ENCODE measurements around the gene OXA1L. TPM values are rescaled to one million over a fixed set of nuclear protein-coding genes. Genes with fewer than 3 reads are reported as not detected.

The OXA1L gene
- total and polyA plus RNA-seq, 2 of the 13 experiments (the other 11 are each of a cell fraction or from before 2014, with no cell fraction given): 230 to 589 TPM

- TF ChIP-seq BCL6 (CRISPR knock-in tag; IDR thresholded peaks at IDR 0.05) (no peak), TSC22D2 (CRISPR knock-in tag; IDR thresholded peaks at IDR 0.05; ENCODE audit: borderline replicate concordance) (no peak), ZNF672 (CRISPR knock-in tag; IDR thresholded peaks at IDR 0.05) (no peak), ZNF205 (CRISPR knock-in tag; IDR thresholded peaks at IDR 0.05) (no peak), GMEB2 (CRISPR knock-in tag; IDR thresholded peaks at IDR 0.05; ENCODE audit: low read depth) (no peak), IKZF1 (IDR thresholded peaks at IDR 0.05) (no peak), HNF4A (CRISPR knock-in tag; IDR thresholded peaks at IDR 0.05) (peak; percentile 70), HMG20A (CRISPR knock-in tag; IDR thresholded peaks at IDR 0.05; ENCODE audit: borderline replicate concordance) (0 out of 2 replicates have a peak, but pooled peaks have one; percentile 18), ZNF569 (CRISPR knock-in tag; IDR thresholded peaks at IDR 0.05; ENCODE audit: borderline replicate concordance) (no peak), KLF15 (CRISPR knock-in tag; IDR thresholded peaks at IDR 0.05; ENCODE audit: borderline replicate concordance) (no peak), ZNF33A (CRISPR knock-in tag; IDR thresholded peaks at IDR 0.05; ENCODE audit: borderline replicate concordance) (no peak), NONO (IDR thresholded peaks at IDR 0.05) (no peak), NONO (CRISPR knock-in tag; conservative IDR thresholded peaks at IDR 0.05) (no peak; the same call in 1 of the 2 replicates), ZNF883 (CRISPR knock-in tag; IDR thresholded peaks at IDR 0.05; ENCODE audit: not compliant biosample characterization) (no peak), ZBTB4 (CRISPR knock-in tag; IDR thresholded peaks at IDR 0.05; ENCODE audit: borderline replicate concordance) (no peak), CBX5 (CRISPR knock-in tag; IDR thresholded peaks at IDR 0.05; ENCODE audit: borderline replicate concordance) (peak; percentile 38; the same call in 1 of the 2 replicates)
- TF ChIP-seq, protein P1, sequence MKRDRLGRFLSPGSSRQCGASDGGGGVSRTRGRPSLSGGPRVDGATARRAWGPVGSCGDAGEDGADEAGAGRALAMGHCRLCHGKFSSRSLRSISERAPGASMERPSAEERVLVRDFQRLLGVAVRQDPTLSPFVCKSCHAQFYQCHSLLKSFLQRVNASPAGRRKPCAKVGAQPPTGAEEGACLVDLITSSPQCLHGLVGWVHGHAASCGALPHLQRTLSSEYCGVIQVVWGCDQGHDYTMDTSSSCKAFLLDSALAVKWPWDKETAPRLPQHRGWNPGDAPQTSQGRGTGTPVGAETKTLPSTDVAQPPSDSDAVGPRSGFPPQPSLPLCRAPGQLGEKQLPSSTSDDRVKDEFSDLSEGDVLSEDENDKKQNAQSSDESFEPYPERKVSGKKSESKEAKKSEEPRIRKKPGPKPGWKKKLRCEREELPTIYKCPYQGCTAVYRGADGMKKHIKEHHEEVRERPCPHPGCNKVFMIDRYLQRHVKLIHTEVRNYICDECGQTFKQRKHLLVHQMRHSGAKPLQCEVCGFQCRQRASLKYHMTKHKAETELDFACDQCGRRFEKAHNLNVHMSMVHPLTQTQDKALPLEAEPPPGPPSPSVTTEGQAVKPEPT (CRISPR knock-in tag; IDR thresholded peaks at IDR 0.05; ENCODE audit: low read depth): 0 out of 2 replicates have a peak, but pooled peaks have one; percentile 6
- TF ChIP-seq, protein P2, sequence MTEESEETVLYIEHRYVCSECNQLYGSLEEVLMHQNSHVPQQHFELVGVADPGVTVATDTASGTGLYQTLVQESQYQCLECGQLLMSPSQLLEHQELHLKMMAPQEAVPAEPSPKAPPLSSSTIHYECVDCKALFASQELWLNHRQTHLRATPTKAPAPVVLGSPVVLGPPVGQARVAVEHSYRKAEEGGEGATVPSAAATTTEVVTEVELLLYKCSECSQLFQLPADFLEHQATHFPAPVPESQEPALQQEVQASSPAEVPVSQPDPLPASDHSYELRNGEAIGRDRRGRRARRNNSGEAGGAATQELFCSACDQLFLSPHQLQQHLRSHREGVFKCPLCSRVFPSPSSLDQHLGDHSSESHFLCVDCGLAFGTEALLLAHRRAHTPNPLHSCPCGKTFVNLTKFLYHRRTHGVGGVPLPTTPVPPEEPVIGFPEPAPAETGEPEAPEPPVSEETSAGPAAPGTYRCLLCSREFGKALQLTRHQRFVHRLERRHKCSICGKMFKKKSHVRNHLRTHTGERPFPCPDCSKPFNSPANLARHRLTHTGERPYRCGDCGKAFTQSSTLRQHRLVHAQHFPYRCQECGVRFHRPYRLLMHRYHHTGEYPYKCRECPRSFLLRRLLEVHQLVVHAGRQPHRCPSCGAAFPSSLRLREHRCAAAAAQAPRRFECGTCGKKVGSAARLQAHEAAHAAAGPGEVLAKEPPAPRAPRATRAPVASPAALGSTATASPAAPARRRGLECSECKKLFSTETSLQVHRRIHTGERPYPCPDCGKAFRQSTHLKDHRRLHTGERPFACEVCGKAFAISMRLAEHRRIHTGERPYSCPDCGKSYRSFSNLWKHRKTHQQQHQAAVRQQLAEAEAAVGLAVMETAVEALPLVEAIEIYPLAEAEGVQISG (CRISPR knock-in tag; IDR thresholded peaks at IDR 0.05): peak; percentile 9; the same call in 1 of the 2 replicates
- TF ChIP-seq, protein P3, sequence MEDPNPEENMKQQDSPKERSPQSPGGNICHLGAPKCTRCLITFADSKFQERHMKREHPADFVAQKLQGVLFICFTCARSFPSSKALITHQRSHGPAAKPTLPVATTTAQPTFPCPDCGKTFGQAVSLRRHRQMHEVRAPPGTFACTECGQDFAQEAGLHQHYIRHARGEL (CRISPR knock-in tag; IDR thresholded peaks at IDR 0.05): no peak; the same call in 1 of the 2 replicates
These were observed 52.9 kb downstream of the OXA1L start (continued) for GRCh38 chr14:22819151-22819988.

Measured in HepG2 (cell line).